GM19395 (cell line): Measurements from ENCODE around the gene CABP2.
"Not testable (repeated sequence)": the region's sequence is repeated elsewhere in the genome, so short reads cannot be mapped to it uniquely, and the experiment has no call there.

Source experiments
- ATAC-seq: cut with Tn5 transposase; IDR thresholded peaks from one replicate; pipeline ENCODE4 v1.9.1; 2021; ENCODE audit warnings: mild to moderate bottlenecking, moderate library complexity; ENCODE audit not compliant: unreplicated experiment

Gene CABP2

DNA sequence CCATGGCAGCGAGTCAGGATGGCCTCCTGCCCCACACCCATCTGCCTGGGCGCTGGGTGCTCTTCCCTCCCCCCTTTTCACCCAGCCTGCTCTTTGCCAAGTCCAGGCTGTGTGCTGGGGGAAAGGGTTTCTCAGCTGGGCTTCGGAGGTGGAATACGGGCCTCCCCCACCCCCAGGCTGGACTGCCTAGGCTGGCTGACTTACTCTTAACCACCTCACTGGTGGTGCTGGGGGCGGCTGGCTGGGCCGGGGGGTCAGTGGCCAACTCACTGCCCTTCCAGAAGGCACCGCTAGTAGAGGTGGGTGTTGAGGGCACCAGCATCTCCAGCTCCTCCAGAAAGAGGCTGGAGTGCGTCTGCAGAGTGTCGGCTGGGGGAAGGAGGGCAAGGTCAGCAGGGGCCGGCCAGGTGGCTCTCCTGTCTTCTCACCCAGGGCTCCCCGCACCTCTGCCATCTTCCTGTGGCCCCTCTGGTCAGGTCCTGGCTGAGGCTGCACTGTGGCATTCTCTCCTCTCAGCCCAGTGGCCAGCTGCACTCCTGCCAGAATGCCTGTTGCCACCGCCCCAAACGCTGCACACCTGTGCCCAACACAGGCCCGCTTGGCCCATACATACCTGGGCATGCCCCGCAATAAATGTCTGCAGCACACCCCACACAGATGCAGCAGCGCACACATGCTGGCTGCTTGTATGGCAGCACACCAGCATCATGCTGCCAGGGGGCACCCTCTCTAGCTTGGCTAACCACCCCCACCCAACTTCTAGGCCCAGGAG lies 27.8 kb downstream of the CABP2 start:
- ATAC-seq, result no peak

DNA sequence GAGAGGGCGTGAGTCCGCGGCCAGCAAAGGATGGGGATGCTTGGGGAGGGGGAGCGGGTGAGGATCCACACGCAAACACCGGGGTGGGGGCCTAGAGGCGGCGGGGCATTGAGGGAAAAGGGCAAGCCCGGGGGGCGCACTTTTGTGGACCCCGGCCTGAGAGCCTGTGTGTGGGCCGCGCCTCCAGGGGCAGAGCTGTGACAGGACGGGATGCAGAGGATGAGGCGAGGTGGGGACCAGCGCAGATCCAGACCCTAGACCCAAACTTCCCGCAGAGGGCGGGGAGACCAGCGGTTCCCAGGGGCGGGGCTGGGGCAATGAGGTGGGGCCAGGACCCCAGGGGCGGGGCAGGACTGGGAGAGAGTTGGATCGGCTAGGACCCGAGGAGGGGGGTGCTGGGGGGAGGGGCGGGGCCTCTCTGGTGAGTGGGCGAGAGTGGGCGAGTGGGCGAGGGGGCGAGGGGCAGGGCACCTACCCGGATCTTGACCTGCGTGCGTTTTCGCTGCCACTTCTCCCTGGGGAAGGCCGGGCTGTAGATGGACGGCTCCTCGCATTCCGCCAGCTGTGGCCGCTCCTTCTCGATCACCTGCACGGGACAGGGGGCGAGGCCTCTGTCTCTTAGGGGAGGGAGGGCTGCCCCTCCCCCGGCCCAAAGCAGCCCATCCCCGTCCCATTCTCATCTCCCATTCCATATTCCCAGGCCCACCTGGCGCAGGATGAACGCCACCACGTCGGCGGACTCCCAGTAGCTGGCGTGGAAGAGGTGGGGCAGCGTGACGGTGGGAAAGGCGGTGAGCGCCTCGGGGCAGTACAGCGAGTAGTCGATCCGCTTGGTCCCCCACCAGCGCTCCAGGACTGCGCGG lies 28.6 kb downstream of the CABP2 start:
- no peak for ATAC-seq

DNA sequence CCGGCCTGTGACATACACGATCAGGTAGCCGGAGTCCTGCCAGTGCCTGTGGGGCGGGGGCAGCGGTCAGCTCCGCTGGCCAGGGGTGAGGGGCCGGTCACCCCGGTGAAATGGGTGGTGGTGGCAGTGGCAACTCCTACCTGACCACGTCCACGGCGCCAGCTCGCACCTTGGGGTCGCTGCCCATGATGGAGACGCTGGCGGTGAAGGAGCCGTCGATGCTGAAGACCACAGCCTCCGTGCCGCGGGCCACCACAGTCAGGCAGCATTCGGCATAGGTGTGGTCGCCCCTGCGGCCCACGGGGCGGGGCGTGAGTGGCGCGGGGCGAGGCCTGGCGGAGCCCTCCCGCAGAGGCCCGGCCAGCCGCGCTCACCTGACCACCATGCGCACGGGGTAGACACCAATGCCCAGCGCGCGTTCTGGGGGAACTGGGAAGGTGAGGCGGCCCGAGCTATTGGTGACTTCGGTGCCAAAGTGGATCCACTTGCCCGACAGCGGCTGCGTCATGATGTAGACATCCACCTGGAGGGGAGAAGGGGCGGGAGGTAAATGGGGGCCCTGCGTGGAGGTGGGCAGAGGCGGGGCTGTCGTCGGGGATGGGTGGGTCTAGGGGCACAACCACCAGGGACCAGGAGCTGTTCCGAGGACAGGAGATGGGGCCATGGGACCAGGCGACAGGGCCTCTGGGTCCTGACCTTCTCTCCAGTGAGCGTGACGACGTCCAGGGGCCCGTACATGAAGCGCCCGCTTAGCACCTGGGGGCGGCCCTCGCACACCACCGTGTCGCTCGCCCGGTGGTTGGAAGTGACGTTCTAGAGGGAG lies 29.5 kb downstream of the CABP2 start:
- no peak for ATAC-seq

DNA sequence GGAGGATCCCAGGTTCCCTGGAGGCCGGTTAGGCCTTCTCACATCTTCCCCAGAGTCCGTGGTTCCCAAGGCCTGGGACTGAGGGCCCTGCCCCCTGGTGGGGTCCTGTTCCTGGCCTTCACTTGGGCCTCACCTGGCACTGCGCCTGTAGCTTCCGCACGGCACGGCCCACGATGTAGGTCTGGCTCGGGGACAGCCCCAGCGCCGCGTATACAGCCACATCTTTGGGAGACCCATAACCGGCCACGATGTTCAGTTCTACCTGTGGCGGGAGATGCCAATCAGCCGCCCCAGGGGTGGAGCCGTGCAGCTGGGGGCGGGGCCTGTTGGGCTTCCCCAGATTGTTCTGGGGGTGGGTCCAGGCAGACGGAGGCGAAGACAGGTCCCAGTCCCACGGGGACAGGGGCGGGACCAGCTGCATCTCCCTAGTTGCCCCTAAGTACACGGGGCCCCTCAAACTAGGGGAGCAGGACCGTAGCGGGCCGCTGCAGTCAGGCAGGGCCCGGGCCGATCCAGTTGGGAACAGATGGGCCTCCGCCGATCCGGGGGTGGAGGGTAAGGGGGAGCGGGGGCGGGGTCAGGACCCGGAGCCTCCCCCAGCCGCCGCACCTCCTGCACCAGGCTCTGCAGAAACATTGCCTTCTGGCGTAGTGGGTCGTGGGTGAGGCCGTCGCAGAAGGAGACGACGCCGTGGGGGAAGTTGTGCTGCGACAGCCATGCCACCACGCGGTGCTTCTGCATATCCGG lies 30.3 kb downstream of the CABP2 start:
- ATAC-seq, result no peak

DNA sequence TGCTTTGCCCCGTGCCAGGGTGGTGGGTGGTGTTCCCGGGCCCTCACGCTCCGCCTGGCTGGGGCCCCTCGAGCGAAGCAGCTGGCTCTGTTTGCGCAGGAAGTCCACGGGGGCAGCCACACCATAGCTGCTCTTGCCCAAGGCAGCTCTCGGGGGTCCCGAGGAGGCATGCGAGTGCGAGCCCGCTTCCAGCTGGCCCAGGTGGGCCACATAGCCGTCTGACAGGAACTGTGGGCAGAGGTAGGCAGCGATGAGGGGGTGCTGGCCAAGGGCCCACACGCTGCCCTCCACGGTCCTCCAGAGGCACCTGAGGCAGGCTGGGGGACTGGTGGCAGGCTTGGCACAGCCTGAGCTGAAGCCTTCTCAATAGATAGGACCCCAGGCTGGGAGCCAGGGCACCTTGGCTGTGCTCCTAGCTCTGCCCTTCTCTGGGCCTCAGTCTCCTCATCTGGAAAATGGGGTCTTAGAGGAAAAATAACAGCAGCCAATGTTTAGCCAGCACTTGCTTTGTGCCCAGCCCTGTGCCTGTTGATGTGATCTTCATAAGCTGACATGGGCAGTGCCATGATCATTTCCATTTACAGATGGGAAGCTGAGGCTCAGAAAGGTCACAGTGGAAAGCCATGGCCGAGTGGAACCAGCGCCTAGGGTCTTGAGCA lies 31.0 kb downstream of the CABP2 start:
- no peak for ATAC-seq

DNA sequence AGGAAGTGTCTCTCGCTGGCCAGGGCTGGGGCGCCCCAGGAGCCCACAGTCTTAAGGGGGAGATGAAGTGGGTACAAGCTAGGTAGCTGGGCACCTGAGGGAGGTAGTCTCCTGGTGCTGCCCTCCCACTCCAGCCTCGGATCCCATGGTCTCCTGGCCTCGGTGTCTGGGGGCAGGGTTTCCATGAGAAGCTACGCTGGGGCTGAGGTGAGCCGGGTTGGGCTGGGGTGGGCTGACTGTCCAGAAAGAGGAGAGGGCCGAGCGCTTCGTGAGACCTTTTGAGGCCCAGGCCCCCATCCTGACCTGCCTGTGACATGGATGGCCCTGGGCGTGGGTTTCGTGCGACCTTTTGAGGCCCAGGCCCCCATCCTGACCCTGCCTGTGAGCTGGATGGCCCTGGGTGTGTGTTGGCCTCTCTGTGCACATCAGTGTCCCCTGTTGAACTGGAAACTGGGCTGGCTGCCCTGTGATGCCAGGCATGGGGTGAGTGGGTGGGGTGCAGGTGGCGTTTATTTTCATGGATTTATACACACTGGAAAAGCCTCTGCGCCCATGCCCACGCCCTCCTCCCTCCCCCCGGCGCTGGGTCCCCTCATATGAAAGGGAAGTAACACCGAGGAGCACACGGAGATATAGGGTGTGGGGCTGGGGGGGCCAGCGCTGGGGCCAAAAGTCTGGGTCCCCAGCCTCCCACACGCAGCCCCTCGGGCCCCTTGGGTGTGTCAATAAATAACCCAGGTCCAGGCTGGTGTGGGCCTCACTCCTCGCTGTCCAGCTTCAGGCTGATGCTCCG lies 31.8 kb downstream of the CABP2 start:
- ATAC-seq, result no peak

DNA sequence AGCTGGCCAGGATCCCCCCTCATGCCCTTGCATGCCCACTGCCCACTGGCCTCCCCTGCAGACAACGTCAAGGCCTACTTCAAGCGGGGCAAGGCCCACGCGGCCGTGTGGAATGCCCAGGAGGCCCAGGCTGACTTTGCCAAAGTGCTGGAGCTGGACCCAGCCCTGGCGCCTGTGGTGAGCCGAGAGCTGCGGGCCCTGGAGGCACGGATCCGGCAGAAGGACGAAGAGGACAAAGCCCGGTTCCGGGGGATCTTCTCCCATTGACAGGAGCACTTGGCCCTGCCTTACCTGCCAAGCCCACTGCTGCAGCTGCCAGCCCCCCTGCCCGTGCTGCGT lies 32.5 kb downstream of the CABP2 start:
- no peak for ATAC-seq

DNA sequence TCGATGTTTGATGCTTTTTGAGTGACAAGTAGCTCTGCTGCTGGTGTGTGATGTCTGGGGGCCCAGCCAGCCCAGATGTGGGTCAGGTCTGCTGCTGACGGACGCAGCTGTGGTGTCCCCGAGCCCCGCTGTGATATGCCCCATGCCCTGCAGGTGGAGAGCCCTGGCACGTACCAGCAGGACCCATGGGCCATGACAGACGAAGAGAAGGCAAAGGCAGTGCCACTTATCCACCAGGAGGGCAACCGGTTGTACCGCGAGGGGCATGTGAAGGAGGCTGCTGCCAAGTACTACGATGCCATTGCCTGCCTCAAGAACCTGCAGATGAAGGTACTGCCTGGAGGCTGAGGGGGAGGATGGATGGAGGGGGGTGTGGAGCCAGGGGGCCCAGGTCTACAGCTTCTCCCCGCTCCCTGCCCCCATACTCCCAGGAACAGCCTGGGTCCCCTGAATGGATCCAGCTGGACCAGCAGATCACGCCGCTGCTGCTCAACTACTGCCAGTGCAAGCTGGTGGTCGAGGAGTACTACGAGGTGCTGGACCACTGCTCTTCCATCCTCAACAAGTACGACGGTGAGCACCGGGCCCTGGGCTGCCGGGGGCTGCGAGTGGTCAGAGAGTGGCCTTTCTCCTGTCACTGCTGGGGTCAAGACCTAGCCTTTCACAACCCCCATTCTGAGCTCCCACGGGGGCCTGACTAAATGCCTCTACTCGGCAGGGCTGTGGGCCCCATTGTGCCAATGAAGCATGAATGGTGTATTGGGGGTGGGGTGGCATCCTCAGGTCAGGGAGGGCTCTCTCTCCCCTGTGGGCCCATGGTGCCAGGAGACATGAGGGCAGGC lies 33.1 kb downstream of the CABP2 start:
- ATAC-seq, result no peak

DNA sequence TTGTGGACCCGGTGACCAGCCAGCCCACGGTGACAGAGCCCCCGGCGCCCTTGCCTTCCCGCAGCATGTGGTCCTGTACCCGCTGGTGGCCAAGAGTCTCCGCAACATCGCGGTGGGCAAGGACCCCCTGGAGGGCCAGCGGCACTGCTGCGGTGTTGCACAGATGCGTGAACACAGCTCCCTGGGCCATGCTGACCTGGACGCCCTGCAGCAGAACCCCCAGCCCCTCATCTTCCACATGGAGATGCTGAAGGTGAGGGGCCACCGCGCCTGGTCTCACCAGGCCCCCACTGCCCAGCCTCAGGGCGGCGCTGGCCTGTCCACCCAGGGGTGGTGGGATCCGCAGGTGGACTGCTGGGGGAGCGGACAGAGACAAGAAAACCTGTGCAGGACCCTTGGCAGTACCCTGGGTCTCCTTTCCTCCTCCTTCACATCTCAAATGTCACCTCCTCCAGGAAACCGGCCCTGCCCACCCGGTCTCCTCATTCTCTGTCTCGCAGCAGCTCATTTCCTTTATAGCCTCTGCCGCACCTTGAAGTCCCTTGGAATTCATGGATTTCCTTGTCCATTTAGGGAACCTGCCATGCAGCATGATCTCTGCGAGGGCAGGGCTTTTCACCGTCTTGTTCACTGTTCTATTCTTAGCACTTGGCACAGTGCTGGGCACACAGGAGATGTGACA lies 33.9 kb downstream of the CABP2 start:
- no peak for ATAC-seq

DNA sequence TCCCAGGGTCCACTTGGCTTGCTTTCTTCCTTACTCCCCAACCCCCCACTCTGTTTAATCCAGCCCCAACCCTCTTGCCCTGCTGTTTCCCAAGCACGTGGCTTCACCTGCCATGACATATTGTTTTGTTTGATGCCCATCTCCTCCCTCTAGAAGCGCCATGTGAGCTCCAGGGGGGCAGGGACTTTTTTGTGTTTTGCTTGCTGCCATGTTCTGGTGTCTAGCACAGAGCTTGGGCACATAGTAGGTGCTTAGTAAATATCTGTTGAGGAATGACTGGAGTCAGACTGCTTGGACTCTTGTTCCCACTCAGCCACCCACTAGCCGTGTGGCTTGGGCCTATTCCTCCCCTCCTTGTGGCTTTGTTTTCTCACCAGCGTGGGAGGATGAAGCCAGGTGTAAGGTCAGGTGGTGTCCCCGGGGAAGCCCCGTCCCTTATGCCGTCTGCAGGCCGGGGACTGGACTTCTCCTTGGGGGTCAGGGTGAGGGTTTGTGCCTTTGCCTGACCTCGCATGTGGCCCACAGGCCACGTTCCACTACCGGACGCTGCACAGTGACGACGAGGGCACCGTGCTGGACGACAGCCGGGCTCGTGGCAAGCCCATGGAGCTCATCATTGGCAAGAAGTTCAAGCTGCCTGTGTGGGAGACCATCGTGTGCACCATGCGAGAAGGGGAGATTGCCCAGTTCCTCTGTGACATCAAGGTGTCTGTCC lies 36.6 kb downstream of the CABP2 start:
- no peak for ATAC-seq

DNA sequence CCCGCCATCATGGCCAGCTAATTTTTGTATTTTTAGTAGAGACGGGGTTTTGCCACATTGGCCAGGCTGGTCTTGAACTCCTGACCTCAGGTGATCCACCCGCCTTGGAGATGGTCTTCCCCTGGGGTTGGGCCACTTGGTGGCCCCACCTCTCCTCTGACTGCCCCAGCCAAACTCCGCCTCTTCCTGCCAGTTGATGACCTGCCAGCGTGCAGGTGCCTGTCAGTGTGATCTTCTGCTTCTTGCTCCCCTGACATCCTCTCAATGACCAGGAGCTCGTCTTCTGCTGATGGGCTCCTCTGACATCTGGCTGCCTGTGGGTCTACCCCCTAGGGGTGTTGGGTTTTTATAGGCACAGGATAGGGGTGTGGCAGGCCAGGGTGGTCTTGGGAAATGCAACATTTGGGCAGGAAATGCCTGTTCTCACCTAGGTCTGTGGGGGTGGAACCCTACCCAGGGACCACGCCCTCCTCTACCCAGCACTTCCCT lies 37.3 kb downstream of the CABP2 start:
- ATAC-seq, result not testable (repeated sequence)

DNA sequence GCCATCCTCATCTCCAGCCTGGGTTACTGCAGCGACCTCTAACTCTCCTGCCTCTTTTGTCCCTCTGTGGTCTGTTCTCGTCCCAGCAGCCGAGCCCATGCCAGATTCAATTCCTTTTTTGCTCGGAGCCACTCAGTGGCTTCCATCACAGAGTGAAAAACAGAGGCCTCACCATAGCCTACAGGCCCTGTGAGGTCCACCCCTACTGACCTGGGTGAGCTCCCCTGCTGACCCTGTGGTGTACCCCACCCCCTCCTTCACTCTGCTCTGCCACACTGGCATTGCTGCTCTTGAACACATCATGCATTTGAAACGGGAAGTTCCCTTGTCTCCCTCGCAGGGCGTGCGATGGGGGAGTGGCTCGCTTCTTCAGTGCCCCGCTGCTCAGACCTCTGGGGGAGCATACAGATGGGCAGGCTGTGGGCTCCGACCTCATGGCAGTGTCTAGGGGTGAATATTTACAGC lies 38.4 kb downstream of the CABP2 start:
- ATAC-seq, result no peak

DNA sequence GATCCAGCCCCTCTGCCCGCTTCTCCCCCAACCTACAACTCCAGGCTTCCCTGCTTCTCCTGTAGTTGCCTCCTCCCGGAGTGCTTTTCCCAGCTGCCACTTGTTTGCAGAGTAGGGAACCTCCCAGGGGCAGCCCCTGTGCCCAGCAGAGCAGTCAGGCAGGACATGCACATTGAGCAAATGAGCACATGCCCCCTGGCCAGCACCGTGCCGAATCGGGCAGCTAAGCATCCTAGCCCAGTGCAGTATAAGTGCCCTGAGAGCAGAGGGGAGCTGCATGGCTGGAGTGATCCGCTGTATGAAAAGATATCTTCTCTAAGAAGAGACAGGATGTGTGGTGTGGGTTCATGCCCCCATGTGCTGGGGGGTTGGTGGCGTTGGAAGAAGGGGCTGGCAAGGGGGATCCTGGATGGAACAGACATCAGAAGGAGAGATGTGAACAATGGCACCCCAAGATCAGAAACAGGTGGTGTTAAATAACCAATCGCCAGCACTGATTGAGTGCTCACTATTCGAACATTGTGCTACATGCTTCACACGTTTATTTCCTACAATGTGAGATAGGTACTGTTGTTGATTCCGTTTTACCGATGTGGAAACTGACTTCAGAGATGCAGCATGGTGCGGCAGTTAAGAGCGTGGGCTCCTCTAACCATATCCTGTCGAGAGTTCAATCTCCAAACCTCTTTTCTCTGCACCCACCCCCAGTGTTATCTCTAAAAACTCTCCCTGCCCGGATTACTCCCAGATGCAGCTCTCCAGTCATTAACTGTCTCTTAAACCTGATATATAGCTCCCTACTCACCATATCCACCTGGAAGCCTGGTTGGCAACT lies 39.2 kb downstream of the CABP2 start:
- no peak for ATAC-seq

DNA sequence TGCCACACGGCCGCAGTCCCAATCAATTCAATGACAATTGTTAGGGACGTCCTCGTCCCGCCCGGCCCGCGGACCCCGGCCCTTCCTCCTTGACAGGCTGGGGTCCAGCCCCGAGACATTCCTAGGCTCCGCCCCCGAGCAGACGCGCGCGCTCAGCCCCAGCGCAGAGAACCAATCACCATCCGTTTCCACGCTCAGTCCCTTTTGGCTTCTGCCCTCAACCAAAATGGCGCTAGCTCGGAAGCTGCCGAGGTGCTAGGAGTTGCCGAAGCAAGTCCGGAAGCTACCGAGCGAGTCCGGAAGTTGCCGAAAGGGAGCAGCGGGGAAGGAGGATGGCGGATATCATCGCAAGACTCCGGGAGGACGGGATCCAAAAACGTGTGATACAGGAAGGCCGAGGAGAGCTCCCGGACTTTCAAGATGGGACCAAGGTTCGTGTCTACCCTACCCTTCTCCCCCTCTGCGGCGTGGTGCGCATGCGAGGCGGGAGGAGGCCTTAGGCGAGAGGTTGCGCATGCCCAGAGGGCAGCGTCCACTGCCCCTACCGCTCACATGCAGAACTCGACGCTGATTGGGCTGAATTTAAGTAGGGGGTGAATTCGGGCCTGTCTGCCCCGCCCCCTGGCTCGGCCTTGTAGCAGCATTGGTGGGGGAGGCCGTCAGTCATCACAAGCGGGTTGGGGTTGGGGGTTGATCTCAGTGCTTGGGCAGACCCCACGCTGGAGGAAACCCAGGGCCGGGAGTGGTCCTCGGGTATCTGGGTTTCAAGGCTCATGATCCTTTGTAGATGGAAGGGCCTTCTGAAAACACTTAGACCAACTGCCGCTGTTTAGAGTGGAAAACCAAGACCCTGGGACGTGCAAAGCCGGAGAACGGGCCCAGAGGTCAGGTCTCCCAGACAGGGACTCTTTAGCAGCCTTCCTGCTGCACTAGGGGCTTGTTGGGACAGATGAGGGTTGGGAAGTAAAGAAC lies 40.1 kb downstream of the CABP2 start, which contains the start of gene AIP:
Gene AIP, plus strand, starts transcription at position 200 of the 972 bp plus-strand sequence. Its CDS starts 133 bp downstream, at position 333.
- ATAC-seq, result peak; percentile 72
